ENCODE data around the gene BACH1. TPM values are rescaled to one million over a fixed set of nuclear protein-coding genes. Genes with fewer than 3 reads are reported as not detected.

Gene BACH1
- total RNA-seq, 2 experiments from 2014 or later: 19.1 to 22.1 TPM

GRCh38 chr21:29299046-29299915 lies 559 bp downstream of the BACH1 start:
- Mint-ChIP-seq H3K27me3 (peaks cover 25% of the 10 kb centered on the region), H3K36me3 (peaks cover 2% of the 10 kb centered on the region), H3K4me1 (peaks cover 36% of the 10 kb centered on the region), H3K4me3 (peak overlapping the region; percentile 87), H3K27ac (peak overlapping the region; percentile 86), H3K9me3 (ENCODE audit: low read depth) (no peaks in the 10 kb centered on the region)
- ATAC-seq: peak; percentile 62
- CTCF ChIA-PET: interaction anchor here (1.1 to 2.6 kb wide), 9 partner anchors 44 to 227 kb away, joined by 3 to 10 read pairs (median 4); no protein-coding TSS in a partner anchor
- peak; percentile 75 for DNase-seq

DNA sequence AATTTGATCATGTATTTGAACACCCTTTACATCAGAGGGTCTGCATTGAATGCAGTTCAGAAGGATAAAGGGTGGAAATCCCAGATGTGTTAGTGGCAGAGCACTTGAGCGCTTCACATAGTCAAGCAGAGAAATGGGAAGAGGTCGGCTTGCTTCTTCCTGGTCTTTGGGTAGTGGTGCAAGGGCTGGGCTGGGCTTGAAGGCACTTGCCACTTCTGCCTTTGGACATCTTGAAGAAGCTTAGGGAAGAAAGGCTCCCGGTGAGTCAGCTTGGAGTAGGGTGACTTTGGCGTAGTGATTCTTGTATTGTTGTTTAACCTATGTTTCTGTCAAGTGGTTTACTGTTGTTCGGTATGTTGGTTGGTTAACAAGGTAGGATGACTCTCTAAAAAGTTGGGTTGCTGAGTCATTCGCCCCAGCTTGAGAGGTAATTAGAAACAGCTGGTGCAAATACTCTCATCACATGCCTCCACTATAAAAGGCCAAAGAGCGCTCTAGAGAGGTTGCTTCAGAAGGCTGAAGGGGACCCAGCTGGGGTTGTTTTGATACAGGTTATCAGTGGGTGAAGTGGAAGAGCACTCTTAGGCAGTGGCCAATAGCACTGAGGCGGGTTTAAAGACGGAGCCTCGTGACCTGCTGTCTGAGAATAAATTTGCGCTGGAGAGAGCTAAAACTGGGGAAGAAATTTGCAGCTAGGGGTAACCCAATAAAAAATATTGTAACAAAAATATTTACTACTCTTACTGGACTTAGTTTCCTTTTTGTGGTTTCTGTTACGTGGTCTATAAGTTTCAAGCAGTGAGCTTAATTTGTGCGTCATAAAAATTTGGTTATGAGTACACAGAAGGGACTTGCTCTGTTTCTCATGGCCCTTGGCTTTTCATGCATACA lies 1.4 kb downstream of the BACH1 start:
- peaks cover 40% of the 10 kb centered on the region for H3K4me1 Mint-ChIP-seq
- H3K9me3 Mint-ChIP-seq (ENCODE audit: low read depth): no peaks in the 10 kb centered on the region
- ATAC-seq (peak; percentile 44), DNase-seq (peak; percentile 75)
- H3K27ac Mint-ChIP-seq: peak overlapping the region; percentile 86
- peaks cover 19% of the 10 kb centered on the region for H3K27me3 Mint-ChIP-seq
- peaks cover 2% of the 10 kb centered on the region for H3K36me3 Mint-ChIP-seq
- CTCF ChIA-PET: interaction anchor here (1.0 to 2.6 kb wide), 12 partner anchors 43 to 228 kb away, joined by 3 to 10 read pairs (median 4); partner anchors contain the start of gene CCT8
- peak overlapping the region; percentile 87 for H3K4me3 Mint-ChIP-seq

GRCh38 chr21:29300807-29301138 lies 2.1 kb downstream of the BACH1 start:
- no peaks in the 10 kb centered on the region for H3K9me3 Mint-ChIP-seq (ENCODE audit: low read depth)
- H3K27me3 Mint-ChIP-seq: peaks cover 15% of the 10 kb centered on the region
- CTCF ChIA-PET: interaction anchor here (1.0 to 2.6 kb wide), 7 partner anchors 48 to 227 kb away, joined by 3 to 10 read pairs (median 4); partner anchors contain the start of gene CCT8
- peaks cover 42% of the 10 kb centered on the region for H3K4me1 Mint-ChIP-seq
- DNase-seq (no peak), ATAC-seq (no peak)
- peaks cover 3% of the 10 kb centered on the region for H3K36me3 Mint-ChIP-seq
- H3K27ac Mint-ChIP-seq: no peak overlapping the region
- H3K4me3 Mint-ChIP-seq: peak overlapping the region; percentile 87

- H3K36me3 Mint-ChIP-seq: peaks cover 10% of the 10 kb centered on the region
- no peak overlapping the region for H3K27ac Mint-ChIP-seq
- peaks cover 48% of the 10 kb centered on the region for H3K4me1 Mint-ChIP-seq
- H3K9me3 Mint-ChIP-seq (ENCODE audit: low read depth): no peaks in the 10 kb centered on the region
- H3K27me3 Mint-ChIP-seq: peaks cover 11% of the 10 kb centered on the region
- H3K4me3 Mint-ChIP-seq: no peak overlapping the region
- ATAC-seq (no peak), DNase-seq (no peak)
- CTCF ChIA-PET: interaction anchor here (1.4 to 1.9 kb wide), 2 partner anchors 106 to 222 kb away, joined by 3 to 9 read pairs; no protein-coding TSS in a partner anchor
Observed at GRCh38 chr21:29301691-29302090, 3.0 kb downstream of the BACH1 start.

DNA sequence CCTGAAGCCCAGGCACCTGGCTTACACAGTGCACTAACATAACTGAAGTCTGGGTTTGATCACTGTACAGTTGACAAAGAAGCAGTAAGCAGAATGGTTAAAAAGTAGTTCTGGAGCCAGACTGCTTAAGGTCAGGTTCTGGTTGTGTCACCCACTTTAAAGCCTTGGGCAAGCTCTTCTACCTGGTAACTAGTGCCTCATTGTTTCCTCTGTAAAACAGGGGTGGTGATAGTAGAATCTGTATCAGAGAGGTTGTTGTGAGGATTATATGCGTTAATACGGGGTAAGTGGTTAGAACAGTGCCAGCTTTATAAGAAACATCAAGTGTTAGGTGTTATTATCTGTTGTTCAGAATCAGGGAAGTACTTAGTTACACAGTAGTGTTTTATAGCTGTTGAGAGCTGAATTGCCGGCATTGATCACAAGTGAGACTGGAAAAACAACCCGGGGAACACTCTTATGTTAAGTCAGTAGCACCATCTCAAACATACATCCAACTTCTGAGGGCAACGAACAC lies 3.7 kb downstream of the BACH1 start:
- DNase-seq: no peak
- no peak for ATAC-seq
- peaks cover 10% of the 10 kb centered on the region for H3K36me3 Mint-ChIP-seq
- CTCF ChIA-PET: interaction anchor here (1.2 kb wide), 1 partner anchor 12 kb away, joined by 3 read pairs; no protein-coding TSS in a partner anchor
- H3K27me3 Mint-ChIP-seq: peaks cover 6% of the 10 kb centered on the region
- no peaks in the 10 kb centered on the region for H3K9me3 Mint-ChIP-seq (ENCODE audit: low read depth)
- H3K4me3 Mint-ChIP-seq: no peak overlapping the region
- H3K4me1 Mint-ChIP-seq: peaks cover 53% of the 10 kb centered on the region
- H3K27ac Mint-ChIP-seq: no peak overlapping the region

DNA sequence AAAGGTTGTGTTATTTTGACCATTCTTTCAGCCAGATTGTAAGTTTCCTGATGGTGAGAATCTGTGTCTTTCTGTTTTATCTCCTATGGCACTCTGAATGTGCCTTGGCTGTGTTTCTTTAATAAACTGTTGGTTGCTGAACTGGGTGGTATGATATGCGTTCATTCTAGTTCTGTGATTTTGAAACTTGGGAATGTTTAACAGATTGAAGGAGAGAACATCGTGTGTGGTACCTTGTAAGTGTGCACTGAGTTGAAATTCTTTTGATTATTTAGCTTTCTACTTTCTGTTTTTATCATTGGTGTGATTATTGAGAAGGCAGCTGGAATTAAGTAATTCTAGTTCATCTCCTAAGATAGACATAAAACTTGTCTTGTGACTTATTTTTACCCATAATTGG lies 4.6 kb downstream of the BACH1 start:
- H3K4me1 Mint-ChIP-seq: peaks cover 53% of the 10 kb centered on the region
- no peak overlapping the region for H3K4me3 Mint-ChIP-seq
- CTCF ChIA-PET: interaction anchor here (0.6 to 1.2 kb wide), 2 partner anchors 13 to 103 kb away, joined by 3 read pairs; no protein-coding TSS in a partner anchor
- H3K9me3 Mint-ChIP-seq (ENCODE audit: low read depth): no peaks in the 10 kb centered on the region
- H3K36me3 Mint-ChIP-seq: peaks cover 10% of the 10 kb centered on the region
- no peaks in the 10 kb centered on the region for H3K27me3 Mint-ChIP-seq
- ATAC-seq (no peak), DNase-seq (no peak)
- no peak overlapping the region for H3K27ac Mint-ChIP-seq

- CTCF ChIA-PET: no interaction called here
- no peak for ATAC-seq
- Mint-ChIP-seq H3K4me3 (no peak overlapping the region), H3K27me3 (no peaks in the 10 kb centered on the region), H3K9me3 (ENCODE audit: low read depth) (no peaks in the 10 kb centered on the region), H3K27ac (no peak overlapping the region), H3K36me3 (peaks cover 12% of the 10 kb centered on the region), H3K4me1 (peaks cover 53% of the 10 kb centered on the region)
- no peak for DNase-seq
Observed at GRCh38 chr21:29304597-29304996, 5.9 kb downstream of the BACH1 start.

GRCh38 chr21:29305068-29305467 lies 6.3 kb downstream of the BACH1 start:
- H3K4me1 Mint-ChIP-seq: peaks cover 48% of the 10 kb centered on the region
- no peaks in the 10 kb centered on the region for H3K27me3 Mint-ChIP-seq
- no peak overlapping the region for H3K4me3 Mint-ChIP-seq

DNA sequence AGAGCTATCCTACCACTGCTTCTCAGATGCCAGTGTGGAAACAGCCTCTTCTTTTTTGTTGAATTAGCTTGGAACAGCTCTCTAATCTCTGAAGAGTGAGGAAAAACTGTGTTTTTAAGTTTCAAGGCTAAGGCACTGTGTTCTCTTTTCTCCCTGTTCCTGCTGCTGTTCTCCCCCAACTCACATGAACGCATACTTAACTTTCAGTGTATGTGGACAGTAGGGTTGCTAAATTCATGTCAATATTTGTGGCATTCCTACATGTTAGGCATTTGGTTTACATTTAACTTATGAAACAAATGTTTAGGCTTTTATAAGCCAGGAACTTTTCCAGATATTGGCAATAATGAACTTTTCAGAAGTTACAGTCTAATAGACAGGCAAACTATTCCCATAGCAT lies 6.8 kb downstream of the BACH1 start:
- DNase-seq (no peak), ATAC-seq (no peak)
- Mint-ChIP-seq H3K4me1 (peaks cover 43% of the 10 kb centered on the region), H3K36me3 (peaks cover 14% of the 10 kb centered on the region), H3K4me3 (no peak overlapping the region), H3K27me3 (no peaks in the 10 kb centered on the region), H3K27ac (no peak overlapping the region), H3K9me3 (ENCODE audit: low read depth) (no peaks in the 10 kb centered on the region)
- CTCF ChIA-PET: interaction anchor here (0.9 to 1.2 kb wide), 2 partner anchors 9 to 34 kb away, joined by 3 read pairs; no protein-coding TSS in a partner anchor

More at GRCh38 chr21:29305068-29305467, 6.3 kb downstream of the BACH1 start:
- ATAC-seq: no peak
- H3K36me3 Mint-ChIP-seq: peaks cover 12% of the 10 kb centered on the region
- no peaks in the 10 kb centered on the region for H3K9me3 Mint-ChIP-seq (ENCODE audit: low read depth)
- H3K27ac Mint-ChIP-seq: no peak overlapping the region
- CTCF ChIA-PET: interaction anchor here (0.9 to 1.2 kb wide), 2 partner anchors 9 to 34 kb away, joined by 3 read pairs; no protein-coding TSS in a partner anchor
- DNase-seq: no peak

- CTCF ChIA-PET: no interaction called here
- Mint-ChIP-seq H3K4me3 (no peak overlapping the region), H3K36me3 (peaks cover 18% of the 10 kb centered on the region), H3K27ac (no peak overlapping the region), H3K4me1 (peaks cover 36% of the 10 kb centered on the region), H3K9me3 (ENCODE audit: low read depth) (no peaks in the 10 kb centered on the region), H3K27me3 (no peaks in the 10 kb centered on the region)
- ATAC-seq (no peak), DNase-seq (no peak)
Observed at GRCh38 chr21:29306920-29307319, 8.2 kb downstream of the BACH1 start.

DNA sequence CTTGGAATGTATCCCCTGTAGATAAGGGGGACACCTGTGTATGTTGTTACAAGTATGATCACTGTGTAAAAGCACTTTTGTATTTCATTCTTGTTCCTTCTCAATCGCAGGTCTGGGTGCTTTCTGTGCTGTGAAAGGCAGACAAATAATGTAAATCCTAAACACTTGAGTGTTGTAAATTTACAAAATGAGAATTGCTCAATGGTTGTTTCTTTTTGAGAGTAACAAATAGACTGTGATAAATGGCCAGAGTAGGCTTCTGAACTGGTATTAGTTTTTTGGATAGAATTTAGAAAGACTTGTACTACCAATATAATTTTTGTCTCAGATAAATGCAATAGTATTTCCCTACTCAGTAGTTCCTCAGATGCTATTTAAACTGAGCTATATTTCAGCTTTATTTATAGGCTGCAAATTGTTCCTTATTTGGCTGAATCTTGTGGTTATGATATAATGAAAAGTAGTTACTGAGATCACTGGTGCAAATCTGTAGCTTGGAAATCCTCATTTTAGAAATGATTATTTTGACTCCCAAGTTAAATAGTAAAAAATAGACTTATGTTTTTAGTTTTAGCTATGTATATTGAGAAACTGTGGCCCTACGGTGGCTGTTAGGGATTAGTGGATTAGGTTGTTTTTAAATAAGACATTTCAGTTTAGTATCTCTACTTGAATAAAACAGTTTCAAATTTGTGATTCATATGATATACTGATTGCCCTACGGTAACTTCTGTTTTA lies 9.2 kb downstream of the BACH1 start:
- Mint-ChIP-seq H3K9me3 (ENCODE audit: low read depth) (no peaks in the 10 kb centered on the region), H3K4me1 (peaks cover 28% of the 10 kb centered on the region), H3K4me3 (no peak overlapping the region), H3K36me3 (peaks cover 22% of the 10 kb centered on the region), H3K27ac (no peak overlapping the region), H3K27me3 (no peaks in the 10 kb centered on the region)
- no peak for DNase-seq
- no peak for ATAC-seq
- CTCF ChIA-PET: no interaction called here

- no peaks in the 10 kb centered on the region for H3K9me3 Mint-ChIP-seq (ENCODE audit: low read depth)
- ATAC-seq (no peak), DNase-seq (no peak)
- H3K4me3 Mint-ChIP-seq: no peak overlapping the region
- H3K36me3 Mint-ChIP-seq: peaks cover 22% of the 10 kb centered on the region
- no peak overlapping the region for H3K27ac Mint-ChIP-seq
- H3K27me3 Mint-ChIP-seq: no peaks in the 10 kb centered on the region
- peaks cover 25% of the 10 kb centered on the region for H3K4me1 Mint-ChIP-seq
- CTCF ChIA-PET: no interaction called here
Observed at GRCh38 chr21:29308456-29308783, 9.7 kb downstream of the BACH1 start.
